Right renal cortex interstitium (tissue), 3 donors: ENCODE measurements around the gene NR2C2AP. TPM values are rescaled to one million over a fixed set of nuclear protein-coding genes. Genes with fewer than 3 reads are reported as not detected.

Source experiments
- DNase-seq, 3 donors: peaks; one replicate each; pipeline ENCODE4 v3.0.0-alpha.2; 2013; ENCODE audit warnings: low read depth in 3 of 3, low spot score in 2 of 3
- polyA plus RNA-seq, 3 donors: library from polyadenylated mRNA; unstranded; fragments of 120-200 nt; gene quantifications; one replicate each; pipeline ENCODE4 v1.2.1, GENCODE V29; 2013; ENCODE audit not compliant: insufficient read length in 3 of 3

NR2C2AP gene
- polyA plus RNA-seq, 3 donors: 13.6 to 14.8 (median 13.8) TPM

DNA sequence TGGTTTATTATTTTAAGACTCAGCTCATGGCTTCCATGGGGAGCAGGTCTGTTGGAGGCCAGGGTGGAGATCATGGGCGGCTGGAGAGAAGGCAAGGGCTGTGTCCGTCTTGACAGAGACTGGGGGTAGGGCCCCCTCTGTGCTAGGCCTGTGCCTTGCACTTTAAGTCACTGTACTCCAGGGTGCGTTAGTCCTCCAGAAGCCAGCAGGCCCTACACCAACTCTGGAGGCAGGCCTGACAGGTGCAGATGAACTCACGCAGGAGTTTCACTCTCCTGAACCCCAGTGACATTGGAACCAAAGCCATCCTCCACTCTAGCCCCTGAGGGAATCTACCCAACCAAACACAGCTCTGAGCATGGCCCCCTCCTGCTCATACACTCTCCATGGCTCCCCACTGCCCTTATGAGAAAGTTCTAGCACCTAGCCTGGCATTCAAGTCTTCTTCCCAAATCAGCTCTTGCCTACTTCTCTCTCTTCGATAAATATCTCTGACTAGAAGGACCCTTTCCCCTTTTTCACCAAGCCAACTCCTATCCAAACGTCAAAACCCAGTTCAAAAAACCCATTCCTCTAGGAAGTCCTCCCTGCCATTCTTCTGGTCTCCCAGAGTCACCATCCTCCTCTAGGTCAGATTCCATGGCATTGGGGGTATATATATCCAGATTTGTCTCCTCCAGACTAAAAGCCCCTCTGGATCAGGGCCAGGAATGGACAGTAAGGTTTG, 48.3 kb downstream of the NR2C2AP start:
- DNase-seq: no peak

DNA sequence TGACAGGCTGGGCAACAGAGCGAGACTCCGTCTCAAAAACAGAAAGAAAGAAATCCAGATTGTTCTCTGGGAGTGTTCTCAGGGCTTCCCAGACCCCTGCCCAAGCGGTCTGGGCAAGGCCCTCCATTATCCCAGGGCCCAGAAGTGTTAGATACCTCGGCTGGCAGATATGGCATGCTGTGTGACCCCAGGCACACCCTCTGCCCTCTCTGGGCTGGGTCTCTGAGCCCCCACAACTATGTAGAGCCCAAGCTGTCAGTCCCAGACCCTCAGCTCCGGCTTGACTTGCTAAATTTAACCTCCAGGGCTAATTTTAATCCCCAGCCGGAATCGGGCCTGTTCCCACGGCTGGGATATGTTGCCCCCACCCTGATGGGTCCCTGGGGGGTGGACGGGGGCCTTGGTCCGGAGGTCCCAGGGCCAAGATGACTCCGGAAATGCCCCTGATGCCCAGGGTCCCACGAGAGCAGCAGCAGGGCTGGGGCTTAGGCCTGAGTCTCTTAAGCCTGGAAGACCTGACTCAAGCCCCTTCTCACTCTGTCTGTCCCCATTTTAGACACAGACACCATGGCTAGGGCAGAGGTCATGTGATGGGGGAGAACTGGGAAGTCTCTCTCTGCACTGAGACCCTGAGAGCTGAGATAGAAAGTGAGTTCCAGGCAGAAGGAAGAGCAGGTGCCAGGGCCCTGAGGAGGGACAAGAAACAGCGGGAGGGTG, 50.4 kb downstream of the NR2C2AP start:
- DNase-seq: no peak

DNA sequence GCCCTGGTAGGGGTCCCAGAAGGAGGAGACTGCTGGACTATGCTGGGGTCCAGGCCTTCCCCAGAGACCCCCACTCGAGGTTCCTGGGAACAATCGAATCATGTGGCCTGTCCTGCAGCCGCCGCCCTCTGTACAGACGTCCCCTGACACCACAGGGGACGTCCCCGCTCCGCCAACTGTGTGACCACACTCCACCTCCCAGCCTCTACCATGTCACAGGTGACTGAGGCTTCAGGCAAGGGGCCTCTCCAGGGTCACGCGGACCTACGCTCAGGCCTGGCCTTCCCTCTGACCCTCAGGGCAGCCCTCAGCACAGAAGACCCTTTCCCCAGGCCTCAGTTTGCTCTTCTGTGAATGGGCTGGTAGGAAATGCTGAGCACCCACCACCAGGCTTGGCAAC, 51.8 kb downstream of the NR2C2AP start:
- no peak for DNase-seq

Other genes starting within 250 kb of the NR2C2AP start
- 10 to 100 TPM; 69.2 to 74.4 (median 71.5) TPM for gene SUGP2, start 169.9 kb downstream of the NR2C2AP start, polyA plus RNA-seq
- gene ARMC6, start 169.8 kb downstream of the NR2C2AP start, polyA plus RNA-seq: 10 to 100 TPM; 32.4 to 36.8 (median 34.9) TPM
- gene SLC25A42, start 139.4 kb downstream of the NR2C2AP start, polyA plus RNA-seq: 10 to 100 TPM; 13.0 to 19.2 (median 16.2) TPM
- gene TMEM161A, start 64.9 kb downstream of the NR2C2AP start, polyA plus RNA-seq: 10 to 100 TPM; 25.7 to 29.2 (median 28.6) TPM
- 1 to 10 TPM; 1.0 to 1.1 (median 1.1) TPM for gene MEF2B, start 33.2 kb downstream of the NR2C2AP start, polyA plus RNA-seq
- 10 to 100 TPM; 13.1 to 14.9 (median 13.2) TPM for gene BORCS8, start 11.3 kb downstream of the NR2C2AP start, polyA plus RNA-seq
- 10 to 100 TPM; 51.7 to 68.5 (median 57.1) TPM for gene RFXANK, start 11.2 kb downstream of the NR2C2AP start, polyA plus RNA-seq
- under 1 TPM; 0.01 to 0.07 (median 0.03) TPM for gene NCAN, start 8.5 kb upstream of the NR2C2AP start, polyA plus RNA-seq
- gene TM6SF2, start 69.9 kb upstream of the NR2C2AP start, polyA plus RNA-seq: 1 to 10 TPM; 2.1 to 2.8 (median 2.4) TPM
- 10 to 100 TPM; 50.3 to 56.4 (median 52.2) TPM for gene SUGP1, start 117.1 kb upstream of the NR2C2AP start, polyA plus RNA-seq
- 10 to 100 TPM; 36.6 to 41.3 (median 38.6) TPM for gene MAU2, start 117.4 kb upstream of the NR2C2AP start, polyA plus RNA-seq
- 10 to 100 TPM; 37.3 to 49.0 (median 39.0) TPM for gene GATAD2A, start 202.3 kb upstream of the NR2C2AP start, polyA plus RNA-seq